Esophagus muscularis mucosa (tissue), 4 donors: ENCODE data around the gene L3HYPDH. TPM values are rescaled to one million over a fixed set of nuclear protein-coding genes. Genes with fewer than 3 reads are reported as not detected.

Source experiments
- DNase-seq: peaks from one replicate; pipeline ENCODE4 v3.0.0-alpha.2; 2017; ENCODE audit errors: extremely low spot score
- H3K27ac ChIP-seq, 4 donors: fragments of 200-600 bp; sonication (generic); replicated peaks in 1 of 4; 1 replicate in 3 of 4; 2 replicates in 1 of 4; pipeline ENCODE4 v1.5.1; 2016 to 2019; ENCODE audit warnings: mild to moderate bottlenecking in 1 of 4
- H3K27me3 ChIP-seq, 4 donors: fragments of 200-600 bp; sonication (generic); one replicate each; pipeline versions ENCODE4 v1.5.1 to v1.6.0; 2016 to 2019
- H3K36me3 ChIP-seq, 4 donors: fragments of 200-600 bp; sonication (generic); one replicate each; pipeline ENCODE4 v1.5.1; 2016 to 2019
- H3K4me1 ChIP-seq, 4 donors: fragments of 200-600 bp; sonication (generic); one replicate each; pipeline ENCODE4 v1.5.1; 2016 to 2019
- H3K4me3 ChIP-seq, 4 donors: fragments of 200-600 bp; sonication (generic); 1 replicate in 2 of 4; 2 replicates in 2 of 4; pipeline ENCODE4 v1.5.1; 2016 to 2019; ENCODE audit warnings: mild to moderate bottlenecking in 4 of 4, moderate library complexity in 1 of 4
- H3K9me3 ChIP-seq, 4 donors: fragments of 200-600 bp; sonication (generic); 1 replicate in 3 of 4; 2 replicates in 1 of 4; pipeline ENCODE4 v1.5.1; 2016 to 2019
- EP300 ChIP-seq: sonication (generic); formaldehyde crosslinking; IDR thresholded peaks from one replicate; pipeline ENCODE4 v1.6.1; 2017; ENCODE audit warnings: antibody characterized with exemption
- POLR2A ChIP-seq: fragments of 450-650 bp; IDR thresholded peaks from one replicate; pipeline ENCODE4 v1.6.1; 2017; ENCODE audit warnings: antibody characterized with exemption, moderate library complexity, mild to moderate bottlenecking, low read depth
- POLR2AphosphoS5 ChIP-seq, 2 donors: sonication (generic); formaldehyde crosslinking; IDR thresholded peaks; one replicate each; pipeline ENCODE4 v1.6.1; 2017; ENCODE audit warnings: antibody characterized with exemption in 2 of 2
- WGBS: methylation state at CpG from one replicate; pipeline ENCODE4 v1.1.5; 2018; 5-methylcytosine and 5-hydroxymethylcytosine counted together
- intact Hi-C: fragments of 100-400 bp; cut with DNase I; formaldehyde crosslinking; loops from one replicate; pipeline ENCODE4 v1.15.1; 2023
- total RNA-seq, 4 donors: library from RNA; depleted of rRNA; stranded (reverse); fragments of >200 nt; gene quantifications; one replicate each; pipeline versions ENCODE4 v1.1.0 to v1.2.1, GENCODE V29; 2016
- TF ChIP-seq, protein P1 (sequence below), 3 experiments: fragments of 200-600 bp in 2 of 3; fragments of 450-650 bp in 1 of 3; sonication (generic) in 2 of 3; IDR thresholded peaks; one replicate each; pipeline ENCODE4 v1.5.1; 2017 to 2019; ENCODE audit warnings: antibody characterized with exemption in 3 of 3, mild to moderate bottlenecking in 2 of 3, moderate library complexity in 1 of 3

L3HYPDH gene
- total RNA-seq, 4 donors from 2014 or later = 20.2 to 32.2 (median 26.0) TPM

DNA sequence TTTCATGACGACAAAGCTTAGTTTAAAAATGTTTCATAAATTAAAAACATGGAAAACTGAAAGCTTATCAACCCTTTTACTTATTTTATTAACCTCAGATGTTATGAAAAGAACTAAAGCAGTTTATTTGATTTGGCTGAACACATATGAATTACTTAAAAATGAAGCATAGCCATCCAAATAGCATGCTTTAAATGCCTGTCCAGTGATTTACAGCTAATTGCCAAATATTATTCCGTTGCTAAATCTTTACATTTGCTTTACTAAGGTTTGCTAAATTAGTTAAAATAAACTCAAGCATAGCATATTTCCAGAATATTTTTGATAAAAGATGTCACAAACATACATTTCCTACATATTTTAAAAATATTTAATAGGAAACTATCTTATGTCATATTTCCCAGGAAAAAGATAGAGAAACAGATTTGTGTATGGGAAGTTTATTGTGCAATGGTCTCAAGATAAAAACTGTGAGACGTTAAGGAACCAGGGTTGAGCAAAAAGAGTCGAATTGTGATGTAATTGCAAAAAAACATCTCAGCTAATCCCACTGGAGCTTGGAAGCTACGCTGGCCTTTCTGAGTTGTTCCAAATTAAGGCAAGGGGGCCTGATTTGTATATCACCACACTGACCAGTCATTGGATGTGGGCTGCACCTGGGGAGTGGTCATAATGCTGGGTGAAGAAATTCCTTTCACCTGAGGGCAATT lies 44.8 kb downstream of the L3HYPDH start:
- Histone ChIP-seq H3K4me3 (no peak overlapping the region), H3K4me1 (peaks cover 14 to 58% (median 44%) of the 10 kb centered on the region in 4 donors), H3K9me3 (no peaks in the 10 kb centered on the region), H3K27me3 (no peaks in the 10 kb centered on the region), H3K36me3 (no peaks in the 10 kb centered on the region), H3K27ac (peak overlapping the region; percentile 40 to 62 (median 51))
- DNase-seq = no peak
- TF ChIP-seq POLR2AphosphoS5 (IDR thresholded peaks at IDR 0.05) (no peak), EP300 (no peak), POLR2A (no peak)
- TF ChIP-seq, protein P1, sequence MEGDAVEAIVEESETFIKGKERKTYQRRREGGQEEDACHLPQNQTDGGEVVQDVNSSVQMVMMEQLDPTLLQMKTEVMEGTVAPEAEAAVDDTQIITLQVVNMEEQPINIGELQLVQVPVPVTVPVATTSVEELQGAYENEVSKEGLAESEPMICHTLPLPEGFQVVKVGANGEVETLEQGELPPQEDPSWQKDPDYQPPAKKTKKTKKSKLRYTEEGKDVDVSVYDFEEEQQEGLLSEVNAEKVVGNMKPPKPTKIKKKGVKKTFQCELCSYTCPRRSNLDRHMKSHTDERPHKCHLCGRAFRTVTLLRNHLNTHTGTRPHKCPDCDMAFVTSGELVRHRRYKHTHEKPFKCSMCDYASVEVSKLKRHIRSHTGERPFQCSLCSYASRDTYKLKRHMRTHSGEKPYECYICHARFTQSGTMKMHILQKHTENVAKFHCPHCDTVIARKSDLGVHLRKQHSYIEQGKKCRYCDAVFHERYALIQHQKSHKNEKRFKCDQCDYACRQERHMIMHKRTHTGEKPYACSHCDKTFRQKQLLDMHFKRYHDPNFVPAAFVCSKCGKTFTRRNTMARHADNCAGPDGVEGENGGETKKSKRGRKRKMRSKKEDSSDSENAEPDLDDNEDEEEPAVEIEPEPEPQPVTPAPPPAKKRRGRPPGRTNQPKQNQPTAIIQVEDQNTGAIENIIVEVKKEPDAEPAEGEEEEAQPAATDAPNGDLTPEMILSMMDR (IDR thresholded peaks at IDR 0.05) = no peak
- intact Hi-C loops = no loop called here
- WGBS = 51% methylated on average over 5 of the region's 5 CpGs

DNA sequence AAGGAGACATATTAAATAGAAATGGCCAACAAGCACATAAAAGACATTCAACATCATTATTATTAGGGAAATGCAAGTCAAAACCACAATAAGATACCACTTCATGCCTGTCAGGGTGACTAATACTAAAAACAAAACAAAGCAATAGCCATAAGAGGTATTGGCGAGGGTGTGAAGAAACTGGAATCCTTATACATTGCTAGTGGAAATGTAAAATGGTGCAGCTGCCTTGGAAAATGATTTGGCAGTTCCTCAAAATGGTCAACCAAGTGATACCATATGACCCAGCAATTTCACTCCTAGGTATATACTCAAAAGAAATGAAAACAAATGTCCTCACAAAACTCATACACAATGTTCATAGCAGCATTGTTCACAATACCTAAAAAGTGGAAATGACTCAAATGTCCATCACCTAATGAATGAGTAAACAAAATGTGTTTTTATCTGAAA lies 46.0 kb downstream of the L3HYPDH start:
- intact Hi-C loops = no loop called here
- Histone ChIP-seq H3K36me3 (no peaks in the 10 kb centered on the region), H3K9me3 (no peaks in the 10 kb centered on the region), H3K4me3 (no peak overlapping the region), H3K4me1 (peaks cover 14 to 50% (median 36%) of the 10 kb centered on the region in 4 donors), H3K27me3 (no peaks in the 10 kb centered on the region), H3K27ac (peak overlapping the region; percentile 40 to 62 (median 51))
- no peak for DNase-seq
- WGBS = 77% methylated on average over 1 of the region's 1 CpG
- TF ChIP-seq POLR2A (no peak), EP300 (no peak), POLR2AphosphoS5 (IDR thresholded peaks at IDR 0.05) (no peak)
- TF ChIP-seq, protein P1 (IDR thresholded peaks at IDR 0.05) = no peak

DNA sequence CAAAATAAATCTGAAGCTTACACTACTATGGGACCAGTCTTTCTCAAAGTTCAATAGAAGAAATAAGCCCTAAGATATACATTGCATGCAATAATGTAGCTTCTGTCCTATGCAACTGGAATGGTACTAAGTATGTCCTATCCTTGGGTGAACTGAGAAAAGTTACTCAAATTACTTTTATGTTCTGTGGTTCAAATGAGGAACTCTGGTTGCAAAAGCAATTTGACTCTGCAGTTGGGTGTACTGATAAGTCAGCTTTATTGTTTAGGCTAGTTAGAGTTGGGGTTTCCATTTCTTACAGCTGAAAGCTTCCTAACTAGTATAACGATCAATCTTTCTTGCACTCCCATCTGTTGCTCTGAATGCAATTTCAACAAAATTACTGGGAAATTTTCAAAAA lies 48.2 kb downstream of the L3HYPDH start:
- intact Hi-C loops = no loop called here
- no peak for DNase-seq
- TF ChIP-seq POLR2A = no peak
- no peaks in the 10 kb centered on the region for H3K36me3 ChIP-seq
- WGBS = 75% methylated on average over 1 of the region's 1 CpG
- H3K4me3 ChIP-seq = no peak overlapping the region
- no peaks in the 10 kb centered on the region for H3K9me3 ChIP-seq
- no peaks in the 10 kb centered on the region for H3K27me3 ChIP-seq
- H3K4me1 ChIP-seq = peaks cover 14 to 50% (median 36%) of the 10 kb centered on the region in 4 donors
- H3K27ac ChIP-seq = peak overlapping the region in 1 of 4 donors; percentile 12

DNA sequence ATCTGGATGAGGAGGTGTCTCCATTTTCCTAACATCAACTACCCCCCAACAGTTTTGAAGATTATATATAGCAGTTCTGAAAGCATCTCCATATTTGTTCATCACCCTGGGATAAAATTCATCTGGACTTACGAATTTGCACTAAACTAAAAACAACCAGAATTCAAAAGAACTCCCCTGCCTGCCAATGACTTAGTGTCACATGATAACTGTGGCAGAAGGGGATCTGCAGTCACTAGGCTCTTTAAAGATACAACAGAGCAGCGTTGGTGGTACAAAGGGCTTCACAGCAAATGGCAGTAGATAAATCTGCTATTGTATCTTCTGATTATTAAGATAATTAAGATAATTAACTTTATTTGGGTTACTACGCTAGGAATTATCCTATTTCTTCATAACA lies 49.1 kb downstream of the L3HYPDH start:
- 78% methylated on average over 3 of the region's 3 CpGs for WGBS
- Histone ChIP-seq H3K36me3 (no peaks in the 10 kb centered on the region), H3K9me3 (no peaks in the 10 kb centered on the region), H3K27ac (peak overlapping the region in 1 of 4 donors; percentile 12), H3K4me3 (no peak overlapping the region), H3K27me3 (no peaks in the 10 kb centered on the region), H3K4me1 (peaks cover 14 to 45% (median 37%) of the 10 kb centered on the region in 4 donors)
- no peak for TF ChIP-seq POLR2AphosphoS5 (IDR thresholded peaks at IDR 0.05)
- no peak for TF ChIP-seq POLR2A
- TF ChIP-seq EP300 = no peak
- TF ChIP-seq, protein P1 (IDR thresholded peaks at IDR 0.05) = no peak
- intact Hi-C loops = no loop called here
- DNase-seq = no peak

DNA sequence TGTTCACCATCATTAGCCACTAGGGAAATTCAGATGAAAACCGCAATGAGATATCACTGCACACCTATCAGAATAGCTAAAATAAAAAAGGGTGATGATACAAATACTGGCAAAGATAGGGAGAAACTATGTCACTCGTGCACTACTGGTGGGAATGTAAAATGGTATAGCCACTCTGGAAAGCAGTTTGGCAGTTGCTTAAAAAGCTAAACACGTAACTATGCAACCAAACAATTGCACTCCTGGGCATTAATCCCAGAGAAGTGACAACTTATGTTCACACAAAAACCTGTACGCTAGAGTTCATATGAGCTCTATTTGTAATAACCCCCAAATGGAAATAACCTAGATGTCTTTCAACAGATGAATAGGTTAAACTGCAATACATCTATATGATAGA lies 54.4 kb downstream of the L3HYPDH start:
- Histone ChIP-seq H3K27me3 (no peaks in the 10 kb centered on the region), H3K9me3 (no peaks in the 10 kb centered on the region), H3K36me3 (no peaks in the 10 kb centered on the region), H3K4me3 (no peak overlapping the region), H3K27ac (peak overlapping the region; percentile 40 to 77 (median 72)), H3K4me1 (peaks cover 29 to 59% (median 40%) of the 10 kb centered on the region in 4 donors)
- no peak for DNase-seq
- WGBS = 41% methylated on average over 4 of the region's 4 CpGs
- TF ChIP-seq EP300 (no peak), POLR2AphosphoS5 (IDR thresholded peaks at IDR 0.05) (no peak), POLR2A (no peak)
- TF ChIP-seq, protein P1 (IDR thresholded peaks at IDR 0.05) = peak in 1 of 3 experiments; percentile 16
- intact Hi-C loops = loop anchor here (5.0 to 10.0 kb wide), 2 partner anchors 155 to 242 kb away; partner anchors contain the start of gene DAAM1
